ENCODE measurements around the gene FKTN. TPM values are rescaled to one million over a fixed set of nuclear protein-coding genes. Genes with fewer than 3 reads are reported as not detected.

FKTN gene
- total and polyA plus RNA-seq, 2 donors (not counting 3 experiments of a cell fraction or from before 2014, with no cell fraction given), result 2.8 to 13.2 TPM

DNA sequence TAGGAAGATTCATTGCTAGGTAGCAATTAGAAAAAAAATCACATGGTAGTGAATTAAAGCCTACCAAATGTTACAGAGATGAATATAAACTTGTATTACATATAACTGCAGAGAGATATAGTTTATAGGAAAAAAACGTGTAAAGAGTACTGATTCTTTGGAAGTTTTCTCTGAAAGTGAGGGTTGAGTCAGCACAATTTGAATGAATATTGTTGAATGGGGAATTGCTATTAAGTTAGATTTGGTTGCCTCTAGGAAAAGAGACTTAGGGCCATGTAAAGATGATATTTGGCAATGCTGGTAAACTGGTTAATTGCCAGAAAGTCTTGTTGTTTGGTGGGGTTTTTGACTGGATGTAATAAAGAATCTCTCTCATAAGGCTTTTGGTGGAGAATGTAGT, 67.2 kb downstream of the FKTN start:
- dilution Hi-C loops (cut with MboI; ENCODE audit: extremely low pct_ligation_motif_present, low sequenced_read_pairs) (no loop called here), intact Hi-C loops (cut with micrococcal nuclease) (no loop called here)
- Histone ChIP-seq H3K9me1 (replicated peaks; ENCODE audit: control insufficient read depth, extremely low read depth, insufficient read depth, low read length) (no peaks in the 10 kb centered on the region), H3K79me2 (ENCODE audit: control insufficient read depth, insufficient read depth, low read length) (no peaks in the 10 kb centered on the region), H3K4me3 (replicated peaks in 1 of 3; ENCODE audit: insufficient read depth in 1 of 3, low read depth in 1 of 3, low read length in 3 of 3) (no peak overlapping the region), H3K4me1 (ENCODE audit: control insufficient read depth, extremely low read depth, insufficient read depth, low read length) (no peaks in the 10 kb centered on the region), H3K9me3 (replicated peaks; ENCODE audit: control insufficient read depth, insufficient read depth, low read length) (no peaks in the 10 kb centered on the region), H3K27ac (ENCODE audit: insufficient read depth, low read depth, low read length) (no peak overlapping the region), H2AFZ (ENCODE audit: low read depth, low read length) (no peak overlapping the region), H3K4me2 (ENCODE audit: insufficient read depth, low read length) (no peak overlapping the region), H3K27me3 (ENCODE audit: control insufficient read depth in 2 of 2, insufficient read depth in 2 of 2, low read length in 2 of 2) (no peaks in the 10 kb centered on the region), H4K20me1 (replicated peaks; ENCODE audit: control insufficient read depth, extremely low read depth, insufficient read depth, low read length) (no peaks in the 10 kb centered on the region), H3K9ac (replicated peaks; ENCODE audit: extremely low read depth, insufficient read depth, low read length) (no peak overlapping the region), H3K36me3 (ENCODE audit: control insufficient read depth in 2 of 2, extremely low read depth in 1 of 2, insufficient read depth in 2 of 2, low read length in 2 of 2) (no peaks in the 10 kb centered on the region)
- no TSS peak for BruUV-seq (replicated peaks)
- ChIA-PET POLR2A (no interaction called here), CTCF (interaction anchor here (0.8 to 1.8 kb wide), 2 partner anchors 91 to 93 kb away, joined by 3 to 5 read pairs; no protein-coding TSS in a partner anchor)
- FAIRE-seq (no peak), DNase-seq (ENCODE audit: low read depth, low spot score) (no peak)
- no peak for TF ChIP-seq CTCF (IDR thresholded peaks at IDR 0.05; ENCODE audit: extremely low read depth in 1 of 2, insufficient read depth in 1 of 2, low read depth in 1 of 2, low read length in 2 of 2)
- no peak for TF ChIP-seq GATA2 (IDR thresholded peaks at IDR 0.05; ENCODE audit: insufficient read depth, insufficient read length, low read depth, low read length)
- TF ChIP-seq MYC (IDR thresholded peaks at IDR 0.05; ENCODE audit: low read depth, low read length), result no peak
- TF ChIP-seq POLR2A (IDR thresholded peaks at IDR 0.05; ENCODE audit: low read depth, low read length), result no peak
- no peak for TF ChIP-seq MAX (IDR thresholded peaks at IDR 0.05; ENCODE audit: insufficient read depth, insufficient read length)
- no peak for TF ChIP-seq JUN (IDR thresholded peaks at IDR 0.05; ENCODE audit: borderline replicate concordance, insufficient read depth, insufficient read length, low read depth)
- no peak for TF ChIP-seq EZH2 (IDR thresholded peaks at IDR 0.05; ENCODE audit: borderline replicate concordance, low read depth, low read length, severe bottlenecking)
- TF ChIP-seq POLR2AphosphoS5 (IDR thresholded peaks at IDR 0.05; ENCODE audit: insufficient read depth, low read depth, low read length), result no peak
- TF ChIP-seq FOS (IDR thresholded peaks at IDR 0.05; ENCODE audit: borderline replicate concordance, insufficient read depth, low read length), result no peak
